Right atrium auricular region (tissue), 2 donors: ENCODE data around the gene CASP4. TPM values are rescaled to one million over a fixed set of nuclear protein-coding genes. Genes with fewer than 3 reads are reported as not detected.

ENCODE experiments used
- DNase-seq: peaks from one replicate; pipeline ENCODE4 v3.0.0-alpha.2; 2019; ENCODE audit warnings: low spot score
- H3K27ac ChIP-seq, 2 donors: fragments of 200-600 bp; sonication (generic); 1 replicate in 1 of 2; 2 replicates in 1 of 2; pipeline ENCODE4 v1.5.1; 2016 to 2019
- H3K27me3 ChIP-seq, 2 donors: fragments of 200-600 bp; sonication (generic); one replicate each; pipeline versions ENCODE4 v1.5.1 to v1.6.0; 2017 to 2019
- H3K36me3 ChIP-seq: fragments of 200-600 bp; sonication (generic); one replicate; pipeline ENCODE4 v1.5.1; 2016
- H3K4me1 ChIP-seq, 2 donors: fragments of 200-600 bp; sonication (generic); one replicate each; pipeline versions ENCODE4 v1.5.1 to v1.6.0; 2017 to 2019
- H3K4me3 ChIP-seq, 2 donors: fragments of 200-600 bp; sonication (generic); 1 replicate in 1 of 2; 2 replicates in 1 of 2; pipeline ENCODE4 v1.5.1; 2017 to 2019; ENCODE audit warnings: mild to moderate bottlenecking in 1 of 2, moderate library complexity in 1 of 2
- H3K9me3 ChIP-seq, 2 donors: fragments of 200-600 bp; sonication (generic); one replicate each; pipeline ENCODE4 v1.5.1; 2019
- total RNA-seq, 2 donors: library from RNA; depleted of rRNA; stranded (reverse); fragments of >200 nt; gene quantifications; one replicate each; pipeline ENCODE4 v1.1.0, GENCODE V29; 2016
- TF ChIP-seq, protein P1 (sequence below), 2 donors: fragments of 200-600 bp; sonication (generic); IDR thresholded peaks; one replicate each; pipeline ENCODE4 v1.5.1; 2019; ENCODE audit warnings: antibody characterized with exemption in 2 of 2

CASP4 gene
- total RNA-seq, 2 donors from 2014 or later: 22.4 to 39.4 TPM

GRCh38 chr11:104967534-104968354 is 630 bp downstream of the CASP4 start:
- Histone ChIP-seq H3K27me3 (no peaks in the 10 kb centered on the region), H3K4me1 (peaks cover 0 to 15% of the 10 kb centered on the region in 2 donors), H3K9me3 (peaks cover 0 to 3% of the 10 kb centered on the region in 2 donors), H3K27ac (peak overlapping the region; percentile 79 to 81), H3K4me3 (peak overlapping the region; percentile 52 to 53), H3K36me3 (no peaks in the 10 kb centered on the region)
- TF ChIP-seq, protein P1, sequence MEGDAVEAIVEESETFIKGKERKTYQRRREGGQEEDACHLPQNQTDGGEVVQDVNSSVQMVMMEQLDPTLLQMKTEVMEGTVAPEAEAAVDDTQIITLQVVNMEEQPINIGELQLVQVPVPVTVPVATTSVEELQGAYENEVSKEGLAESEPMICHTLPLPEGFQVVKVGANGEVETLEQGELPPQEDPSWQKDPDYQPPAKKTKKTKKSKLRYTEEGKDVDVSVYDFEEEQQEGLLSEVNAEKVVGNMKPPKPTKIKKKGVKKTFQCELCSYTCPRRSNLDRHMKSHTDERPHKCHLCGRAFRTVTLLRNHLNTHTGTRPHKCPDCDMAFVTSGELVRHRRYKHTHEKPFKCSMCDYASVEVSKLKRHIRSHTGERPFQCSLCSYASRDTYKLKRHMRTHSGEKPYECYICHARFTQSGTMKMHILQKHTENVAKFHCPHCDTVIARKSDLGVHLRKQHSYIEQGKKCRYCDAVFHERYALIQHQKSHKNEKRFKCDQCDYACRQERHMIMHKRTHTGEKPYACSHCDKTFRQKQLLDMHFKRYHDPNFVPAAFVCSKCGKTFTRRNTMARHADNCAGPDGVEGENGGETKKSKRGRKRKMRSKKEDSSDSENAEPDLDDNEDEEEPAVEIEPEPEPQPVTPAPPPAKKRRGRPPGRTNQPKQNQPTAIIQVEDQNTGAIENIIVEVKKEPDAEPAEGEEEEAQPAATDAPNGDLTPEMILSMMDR (IDR thresholded peaks at IDR 0.05): no peak
- DNase-seq: no peak

DNA sequence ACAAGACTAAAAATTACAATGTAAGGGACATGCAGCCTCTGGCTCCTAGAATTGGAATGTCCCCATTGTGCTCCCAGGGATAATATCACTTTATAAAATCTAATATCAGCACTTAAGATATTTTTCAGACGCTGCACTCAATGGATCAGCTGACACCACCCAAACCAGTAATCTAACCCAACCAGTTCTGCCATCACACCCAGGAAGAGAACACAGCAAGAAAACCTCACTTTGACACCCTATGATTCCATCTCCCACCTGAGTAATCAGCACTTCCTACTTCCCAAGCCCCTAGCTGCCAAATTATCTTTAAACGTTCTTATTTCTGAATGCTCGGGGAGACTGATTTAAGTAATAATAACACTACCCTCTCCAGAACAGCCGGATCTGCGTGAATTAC is 2.6 kb downstream of the CASP4 start:
- H3K27me3 ChIP-seq: no peaks in the 10 kb centered on the region
- H3K4me3 ChIP-seq: no peak overlapping the region
- H3K4me1 ChIP-seq: peaks cover 0 to 15% of the 10 kb centered on the region in 2 donors
- no peaks in the 10 kb centered on the region for H3K9me3 ChIP-seq
- DNase-seq: no peak
- TF ChIP-seq, protein P1 (IDR thresholded peaks at IDR 0.05): no peak
- H3K27ac ChIP-seq: no peak overlapping the region
- H3K36me3 ChIP-seq: no peaks in the 10 kb centered on the region

- H3K4me3 ChIP-seq: no peak overlapping the region
- no peaks in the 10 kb centered on the region for H3K36me3 ChIP-seq
- peaks cover 0 to 13% of the 10 kb centered on the region in 2 donors for H3K4me1 ChIP-seq
- TF ChIP-seq, protein P1 (IDR thresholded peaks at IDR 0.05): no peak
- H3K27ac ChIP-seq: no peak overlapping the region
- DNase-seq: no peak
- no peaks in the 10 kb centered on the region for H3K9me3 ChIP-seq
- no peaks in the 10 kb centered on the region for H3K27me3 ChIP-seq
Measured at GRCh38 chr11:104964247-104964646, 4.1 kb downstream of the CASP4 start.

- Histone ChIP-seq H3K4me1 (peaks cover 0 to 8% of the 10 kb centered on the region in 2 donors), H3K27me3 (no peaks in the 10 kb centered on the region), H3K9me3 (no peaks in the 10 kb centered on the region), H3K27ac (no peak overlapping the region), H3K4me3 (no peak overlapping the region), H3K36me3 (no peaks in the 10 kb centered on the region)
- no peak for DNase-seq
- TF ChIP-seq, protein P1 (IDR thresholded peaks at IDR 0.05): no peak
Measured at GRCh38 chr11:104962852-104963251, 5.5 kb downstream of the CASP4 start.

DNA sequence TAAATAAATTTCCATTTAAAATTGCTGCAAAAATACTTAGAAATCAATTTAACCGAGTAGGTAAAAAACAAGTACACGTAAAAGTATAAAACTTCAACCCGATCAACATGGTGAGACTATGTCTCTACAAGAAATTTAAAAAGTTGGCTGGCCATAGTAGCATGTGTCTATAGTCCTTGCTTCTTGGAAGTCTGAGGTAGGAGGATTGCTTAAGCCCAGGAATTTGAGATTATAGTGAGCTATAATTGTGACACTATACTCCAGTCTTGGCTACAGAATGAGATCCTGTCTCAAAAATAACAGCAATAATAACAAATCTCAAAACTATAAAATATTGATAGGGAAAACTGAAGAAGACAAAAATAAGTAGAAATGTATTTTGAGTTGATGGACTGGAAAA is 11.1 kb downstream of the CASP4 start:
- H3K9me3 ChIP-seq: no peaks in the 10 kb centered on the region
- peaks cover 8% of the 10 kb centered on the region for H3K36me3 ChIP-seq
- DNase-seq: no peak
- TF ChIP-seq, protein P1 (IDR thresholded peaks at IDR 0.05): no peak
- H3K27me3 ChIP-seq: no peaks in the 10 kb centered on the region
- no peak overlapping the region for H3K4me3 ChIP-seq
- H3K4me1 ChIP-seq: peaks cover 0 to 13% of the 10 kb centered on the region in 2 donors
- no peak overlapping the region for H3K27ac ChIP-seq
